Measurements from ENCODE around the gene KLK3.
"Not testable (repeated sequence)": the region's sequence is repeated elsewhere in the genome, so short reads cannot be mapped to it uniquely, and the experiment has no call there.

Gene KLK3

GRCh38 chr19:50854636-50855410 is at the start of gene KLK3:
KLK3 (plus strand) TSS chr19:50854915; CDS start chr19:50854956, 41 bp downstream.
- DNase-seq (ENCODE audit: low read depth in 2 of 2): no peak

DNA sequence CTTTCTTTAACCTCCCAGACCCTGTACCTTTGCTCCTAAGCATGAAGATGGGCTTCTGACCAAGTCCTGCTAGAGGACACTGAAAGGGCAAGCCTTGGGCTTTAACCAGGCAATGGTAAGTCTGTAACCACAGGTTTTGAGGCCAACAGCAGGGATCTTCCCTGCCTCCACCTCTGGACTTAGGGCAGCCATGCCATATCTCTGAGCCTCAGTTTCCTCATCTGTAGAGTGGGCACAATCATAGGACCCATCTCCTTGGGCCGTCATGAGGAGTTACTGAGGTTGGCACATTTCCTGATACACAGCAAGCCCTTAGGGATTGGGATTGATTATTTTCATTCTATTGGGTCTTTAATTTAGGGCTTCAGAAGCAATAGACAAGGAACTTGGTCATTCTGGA is 45.9 kb upstream of the KLK3 start:
- DNase-seq (ENCODE audit: low read depth in 2 of 2): no peak

GRCh38 chr19:50811622-50812238 is 43.0 kb upstream of the KLK3 start:
- DNase-seq (ENCODE audit: low read depth in 2 of 2): not testable (repeated sequence)

DNA sequence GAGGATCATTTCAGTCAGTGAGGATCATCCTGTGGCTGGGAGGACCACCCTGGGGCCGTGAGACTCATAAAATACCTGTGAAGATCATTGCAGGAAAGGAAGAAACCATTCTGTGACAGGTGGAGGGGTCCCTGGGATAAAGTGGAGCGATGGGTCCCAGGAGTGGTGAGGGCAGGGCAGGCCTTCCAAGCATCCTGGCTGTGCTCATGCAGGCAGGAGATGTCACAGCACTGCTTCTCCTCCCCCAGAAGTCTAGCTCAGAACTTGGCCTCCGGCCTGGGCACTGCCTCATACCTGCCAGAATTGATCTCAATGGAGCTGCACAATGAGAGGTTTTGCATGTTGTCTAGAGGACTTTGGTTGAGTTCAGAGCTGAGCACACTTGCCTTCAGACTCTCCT is 42.2 kb upstream of the KLK3 start:
- DNase-seq (ENCODE audit: low read depth in 2 of 2): no peak

DNA sequence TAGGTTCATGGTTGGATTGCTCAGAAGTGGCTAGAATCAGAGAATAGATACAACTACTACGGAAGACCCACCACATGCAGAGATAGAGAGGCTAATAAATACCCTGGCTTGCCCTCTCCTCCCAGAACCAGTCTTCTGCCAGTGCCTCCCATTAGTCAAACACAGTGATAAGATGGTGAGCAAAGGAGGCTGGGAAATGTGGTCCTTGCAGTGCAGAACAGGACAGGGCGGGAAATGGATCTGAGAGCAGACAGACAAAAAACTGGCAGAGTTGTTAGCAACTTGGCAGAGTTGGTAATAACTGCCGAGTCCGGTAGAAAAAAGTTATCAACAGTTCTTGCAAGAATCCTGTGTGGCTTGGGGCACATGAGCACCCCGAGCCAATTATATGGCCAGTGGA is 39.8 kb upstream of the KLK3 start:
- DNase-seq (ENCODE audit: low read depth in 2 of 2): no peak

GRCh38 chr19:50815439-50815838 is 39.3 kb upstream of the KLK3 start:
- DNase-seq (ENCODE audit: low read depth in 2 of 2): no peak

DNA sequence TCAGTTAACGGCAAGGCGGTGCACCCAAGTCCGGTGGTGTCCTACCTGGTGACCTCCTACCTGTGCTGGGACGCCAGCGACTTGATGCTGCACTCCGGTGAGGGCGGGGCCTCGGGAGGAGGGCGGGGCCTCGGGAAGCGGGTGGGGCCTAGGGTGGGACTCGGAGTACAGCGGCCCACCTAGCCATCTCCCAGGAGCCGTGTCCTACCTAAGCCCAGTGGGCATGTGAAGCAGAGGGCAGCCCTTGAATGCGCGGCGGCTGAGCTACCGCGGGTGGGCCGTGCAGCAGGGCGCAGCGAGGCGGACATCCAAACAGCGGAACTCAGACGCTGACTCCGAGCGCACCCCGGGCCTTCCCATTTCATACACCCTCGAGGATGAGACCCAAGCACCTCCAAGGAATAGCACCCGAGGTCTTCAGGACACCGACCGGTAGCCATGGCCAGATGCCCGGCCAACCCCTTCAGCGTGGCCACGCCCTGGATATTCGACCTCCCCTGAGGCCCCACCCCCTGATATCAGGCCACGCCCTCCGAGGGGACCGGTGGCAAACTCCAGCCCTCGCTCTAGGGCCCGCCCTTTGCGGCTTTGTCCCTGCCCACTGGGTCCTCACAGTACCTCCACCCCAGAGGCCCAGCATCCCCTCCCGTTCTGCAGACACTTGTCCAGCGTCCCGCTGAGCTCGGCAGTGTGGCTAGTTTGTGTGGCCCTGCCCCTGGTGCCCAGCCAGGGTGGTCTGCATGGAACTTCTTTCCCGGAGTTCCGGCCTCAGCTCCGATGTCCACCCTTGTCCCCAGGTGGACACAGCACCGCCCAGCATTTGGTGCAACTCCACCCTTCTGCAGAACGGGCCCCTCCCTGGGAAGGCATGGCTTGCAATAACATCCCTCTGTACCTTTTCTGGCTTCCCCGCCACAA is 36.5 kb upstream of the KLK3 start:
- no peak for DNase-seq (ENCODE audit: low read depth in 2 of 2)

GRCh38 chr19:50818859-50819472 is 35.7 kb upstream of the KLK3 start:
- no peak for DNase-seq (ENCODE audit: low read depth in 2 of 2)

GRCh38 chr19:50819636-50820035 is 35.1 kb upstream of the KLK3 start:
- DNase-seq (ENCODE audit: low read depth in 2 of 2): no peak

- DNase-seq (ENCODE audit: low read depth in 2 of 2): no peak
These were observed 34.6 kb upstream of the KLK3 start for GRCh38 chr19:50820086-50820485.

DNA sequence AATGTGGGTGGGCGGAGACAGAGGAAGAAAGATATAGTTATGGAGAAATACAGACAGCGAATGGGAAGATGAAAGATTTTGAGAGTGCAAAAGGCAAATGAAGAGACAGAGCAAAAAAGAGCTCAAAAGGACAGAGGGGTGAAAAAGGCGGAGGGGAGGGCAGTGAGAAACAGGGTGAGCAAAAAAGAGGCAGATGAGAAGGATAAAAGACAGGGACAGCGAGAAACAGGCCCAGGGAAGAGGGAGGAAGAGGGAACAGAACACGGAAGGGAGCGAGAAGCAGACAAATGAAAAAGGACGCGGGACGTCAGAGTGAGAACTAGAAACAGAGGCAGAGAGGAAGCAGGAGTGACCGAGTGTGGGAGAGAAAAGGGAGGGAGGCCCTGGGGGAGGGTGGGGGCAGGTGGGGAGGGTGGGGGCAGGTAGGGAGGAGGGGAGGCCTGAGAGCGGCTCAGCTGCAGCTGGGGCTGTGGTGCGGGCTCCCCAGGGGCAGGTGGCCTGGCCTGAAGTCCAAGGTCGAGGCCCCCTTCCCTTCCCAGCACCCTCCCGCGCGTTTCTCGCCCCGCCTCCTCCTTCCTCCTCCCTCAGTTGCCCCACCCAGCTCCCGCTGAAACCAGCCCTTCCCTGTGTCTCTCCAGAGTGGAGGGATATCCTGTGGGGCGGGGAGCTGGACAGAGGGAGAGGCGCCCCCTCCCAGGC is 34.0 kb upstream of the KLK3 start:
- DNase-seq (ENCODE audit: low read depth in 2 of 2): no peak

GRCh38 chr19:50821248-50821612 is 33.5 kb upstream of the KLK3 start:
- DNase-seq (ENCODE audit: low read depth in 2 of 2): no peak

DNA sequence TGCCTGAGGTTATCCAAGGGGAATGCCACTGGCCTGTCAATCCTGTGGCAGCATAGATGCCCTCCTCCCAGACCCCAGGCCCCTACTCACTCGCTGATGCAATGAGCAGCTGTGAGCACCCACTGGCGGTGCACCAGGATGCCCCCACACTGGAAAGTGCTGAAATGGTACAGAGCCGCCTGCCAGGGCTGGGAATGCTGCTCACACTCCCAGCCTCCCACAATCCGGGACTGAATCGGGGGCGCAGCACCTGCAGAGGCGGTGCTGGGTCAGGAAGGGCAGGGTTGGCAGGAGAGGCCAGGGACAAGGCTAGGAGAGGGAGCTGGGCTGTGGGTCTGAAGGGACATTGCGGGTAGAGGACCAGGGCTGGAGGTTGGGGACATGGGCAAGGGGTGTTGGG is 33.1 kb upstream of the KLK3 start:
- DNase-seq (ENCODE audit: low read depth in 2 of 2): no peak

DNA sequence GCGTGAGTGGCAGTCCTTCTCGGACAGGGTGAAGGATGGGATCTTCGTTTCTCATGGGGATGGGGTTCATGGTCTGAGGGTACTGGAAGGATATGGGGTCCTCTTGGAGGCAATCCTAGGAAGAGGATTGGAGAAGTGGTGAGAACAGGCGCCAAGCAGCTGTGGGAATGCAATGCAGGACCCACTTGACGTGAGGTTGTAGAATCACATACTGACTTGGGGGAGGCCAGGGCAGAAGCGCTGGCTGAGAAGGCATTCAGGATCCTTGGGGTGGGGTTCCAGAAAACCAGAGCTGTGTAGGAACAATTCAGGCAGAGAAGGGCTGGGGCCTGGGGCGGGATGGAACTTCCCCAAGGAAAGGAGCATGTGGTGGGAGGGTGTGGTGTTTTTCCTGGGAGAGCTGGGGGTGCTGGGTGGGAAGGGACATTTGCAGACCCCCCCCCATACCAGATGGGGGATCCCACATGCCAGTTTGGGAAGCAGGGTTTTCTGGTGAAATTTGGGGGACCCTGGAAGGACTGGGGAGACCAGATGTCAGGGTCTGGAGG is 32.0 kb upstream of the KLK3 start:
- no peak for DNase-seq (ENCODE audit: low read depth in 2 of 2)

- no peak for DNase-seq (ENCODE audit: low read depth in 2 of 2)
These were observed 31.2 kb upstream of the KLK3 start, which contains the start of gene KLK1 for GRCh38 chr19:50823389-50824042. KLK1 (minus strand) TSS chr19:50823787; CDS start chr19:50823748, 39 bp downstream.

DNA sequence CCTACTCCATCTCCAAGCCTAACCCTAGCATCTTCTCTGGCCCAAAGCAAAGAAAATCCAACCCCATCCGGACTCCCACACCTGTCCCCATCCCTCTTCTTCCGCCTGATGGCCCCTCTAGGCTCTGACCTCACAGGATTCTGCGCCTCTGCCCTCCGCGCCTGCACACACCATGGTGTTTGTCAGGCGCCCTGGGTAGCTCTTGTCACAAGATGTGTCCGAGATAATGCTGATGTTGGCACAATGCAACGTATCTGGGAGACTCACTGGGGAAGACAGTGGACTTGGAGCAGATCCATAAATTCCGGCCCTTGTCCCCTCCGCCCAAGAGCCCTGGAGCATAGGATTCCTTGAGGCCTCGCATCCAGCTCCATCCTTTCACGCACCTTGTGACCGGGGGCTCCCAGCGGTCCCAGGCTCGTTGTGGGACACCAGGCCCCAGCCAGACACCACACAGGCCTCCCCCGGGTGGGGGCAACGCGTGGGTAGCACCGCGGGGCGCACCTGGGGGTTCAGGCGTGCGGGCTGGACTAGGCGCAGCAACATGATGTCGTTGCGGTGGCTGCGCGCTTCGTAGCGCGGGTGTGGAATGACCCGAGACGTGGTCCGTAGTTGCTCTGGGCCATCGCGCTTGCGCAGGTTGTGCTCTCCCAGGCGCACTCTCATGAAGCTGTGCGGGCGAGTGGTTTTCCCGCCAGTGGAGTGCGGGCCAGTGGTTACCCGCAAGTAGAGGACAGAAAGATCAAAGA is 28.0 kb upstream of the KLK3 start:
- no peak for DNase-seq (ENCODE audit: low read depth in 2 of 2)

GRCh38 chr19:50827476-50827875 is 27.2 kb upstream of the KLK3 start:
- no peak for DNase-seq (ENCODE audit: low read depth in 2 of 2)

DNA sequence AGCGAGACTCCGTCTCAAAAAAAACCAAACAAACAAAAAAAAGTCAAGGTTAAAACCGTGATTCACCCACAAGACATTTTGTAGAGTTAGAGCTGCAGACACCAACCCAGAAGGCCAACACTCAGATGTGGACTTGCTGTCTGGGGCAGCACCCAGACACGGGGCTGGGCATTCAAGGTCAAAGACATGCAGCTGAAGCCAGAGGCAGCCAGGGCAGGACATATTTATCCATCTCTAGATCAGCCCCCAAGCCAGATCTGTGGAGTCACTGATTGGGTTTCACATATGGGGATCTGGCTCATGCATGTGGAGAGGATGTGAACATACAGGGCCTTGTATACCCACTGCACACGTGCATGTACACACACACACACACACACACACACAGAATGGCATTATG is 24.9 kb upstream of the KLK3 start:
- DNase-seq (ENCODE audit: low read depth in 2 of 2): no peak

DNA sequence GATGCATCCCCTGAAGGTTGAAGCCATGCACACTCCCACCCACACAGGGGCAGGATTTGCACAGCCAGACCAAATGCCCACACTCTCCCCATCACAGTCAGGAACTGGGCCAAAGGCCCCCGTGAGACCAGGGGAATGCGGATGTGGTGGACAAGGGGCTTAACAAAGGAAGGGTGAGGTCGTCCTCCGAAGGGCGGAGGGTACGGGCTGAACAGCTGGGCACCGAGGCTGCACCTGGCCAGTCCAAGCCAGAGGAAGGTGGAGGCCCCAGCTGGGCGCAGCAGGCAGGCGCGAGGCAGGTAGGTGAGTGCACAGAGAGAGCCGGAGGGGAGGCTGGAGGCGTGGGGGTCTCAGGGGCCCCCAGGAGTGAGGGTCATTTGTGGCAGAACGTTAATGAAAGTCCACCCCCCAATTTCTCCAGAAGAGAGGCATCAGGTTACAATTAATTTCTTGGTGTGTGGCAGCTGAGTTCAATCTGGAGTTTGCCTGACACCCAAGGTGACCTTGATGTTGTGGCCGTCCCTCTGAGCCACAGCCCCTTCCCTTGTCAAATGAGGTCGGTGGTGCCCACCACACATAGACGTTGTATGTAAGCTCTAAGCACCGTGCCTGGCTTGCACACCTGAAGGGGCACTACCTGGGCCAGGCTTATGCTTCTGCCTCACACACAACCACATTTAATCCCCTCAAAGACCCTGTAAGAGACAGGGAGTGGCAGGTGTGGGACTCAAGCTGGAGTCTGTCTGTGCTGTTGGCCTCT is 24.3 kb upstream of the KLK3 start:
- no peak for DNase-seq (ENCODE audit: low read depth in 2 of 2)
